ENCODE results near the gene SMIM20.

DNA sequence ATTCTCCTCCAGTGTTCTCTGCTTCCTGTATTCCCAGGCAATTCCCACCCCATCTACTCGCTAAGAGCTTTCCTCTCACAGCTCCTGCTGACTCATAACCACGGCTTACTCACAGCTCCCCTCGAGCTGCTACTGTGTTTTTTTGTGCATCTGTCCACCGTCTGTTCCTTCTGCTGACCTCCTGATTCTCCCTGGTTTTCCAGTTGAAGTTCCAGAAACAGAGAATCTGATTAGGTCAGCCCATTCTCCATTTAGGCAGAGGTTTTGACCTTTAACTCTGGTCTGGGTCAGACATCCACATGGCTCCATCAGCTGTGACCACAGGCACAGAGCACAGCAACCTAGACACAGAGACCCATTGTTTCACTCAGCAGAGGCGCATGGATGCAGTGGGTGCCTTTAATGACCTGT is 5.5 kb upstream of the SMIM20 start:
- TF ChIP-seq, protein P1, sequence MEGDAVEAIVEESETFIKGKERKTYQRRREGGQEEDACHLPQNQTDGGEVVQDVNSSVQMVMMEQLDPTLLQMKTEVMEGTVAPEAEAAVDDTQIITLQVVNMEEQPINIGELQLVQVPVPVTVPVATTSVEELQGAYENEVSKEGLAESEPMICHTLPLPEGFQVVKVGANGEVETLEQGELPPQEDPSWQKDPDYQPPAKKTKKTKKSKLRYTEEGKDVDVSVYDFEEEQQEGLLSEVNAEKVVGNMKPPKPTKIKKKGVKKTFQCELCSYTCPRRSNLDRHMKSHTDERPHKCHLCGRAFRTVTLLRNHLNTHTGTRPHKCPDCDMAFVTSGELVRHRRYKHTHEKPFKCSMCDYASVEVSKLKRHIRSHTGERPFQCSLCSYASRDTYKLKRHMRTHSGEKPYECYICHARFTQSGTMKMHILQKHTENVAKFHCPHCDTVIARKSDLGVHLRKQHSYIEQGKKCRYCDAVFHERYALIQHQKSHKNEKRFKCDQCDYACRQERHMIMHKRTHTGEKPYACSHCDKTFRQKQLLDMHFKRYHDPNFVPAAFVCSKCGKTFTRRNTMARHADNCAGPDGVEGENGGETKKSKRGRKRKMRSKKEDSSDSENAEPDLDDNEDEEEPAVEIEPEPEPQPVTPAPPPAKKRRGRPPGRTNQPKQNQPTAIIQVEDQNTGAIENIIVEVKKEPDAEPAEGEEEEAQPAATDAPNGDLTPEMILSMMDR (conservative IDR thresholded peaks at IDR 0.05; ENCODE audit: low read length), result no peak
- TF ChIP-seq EZH2phosphoT487 (IDR thresholded peaks at IDR 0.05; ENCODE audit: borderline replicate concordance), result no peak
